ENCODE measurements around the gene FAM111A. TPM values are rescaled to one million over a fixed set of nuclear protein-coding genes. Genes with fewer than 3 reads are reported as not detected.

Gene FAM111A
- polyA plus RNA-seq, 3 donors = 47.8 to 57.2 (median 54.6) TPM

DNA sequence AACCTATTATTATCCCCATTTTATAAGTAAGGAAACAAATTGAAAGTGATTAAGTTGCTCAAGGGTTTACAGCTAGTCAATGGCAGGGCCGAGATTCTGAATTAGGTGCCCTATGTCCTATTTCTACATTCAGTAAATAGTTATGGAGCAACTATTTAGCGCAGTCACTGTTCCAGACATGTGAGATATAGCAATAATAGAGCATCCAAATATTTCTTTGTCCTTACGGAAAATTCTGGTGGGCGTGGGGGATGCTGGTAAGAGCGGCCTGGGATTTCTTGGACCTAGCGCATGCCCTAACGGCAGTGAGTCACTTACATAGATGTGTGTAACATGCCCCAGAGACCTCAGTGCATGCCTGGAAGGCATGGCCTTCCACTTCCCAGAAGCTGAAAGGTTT, 33.7 kb downstream of the FAM111A start:
- DNase-seq (ENCODE audit: low read depth in 3 of 3, low spot score in 2 of 3) = no peak

DNA sequence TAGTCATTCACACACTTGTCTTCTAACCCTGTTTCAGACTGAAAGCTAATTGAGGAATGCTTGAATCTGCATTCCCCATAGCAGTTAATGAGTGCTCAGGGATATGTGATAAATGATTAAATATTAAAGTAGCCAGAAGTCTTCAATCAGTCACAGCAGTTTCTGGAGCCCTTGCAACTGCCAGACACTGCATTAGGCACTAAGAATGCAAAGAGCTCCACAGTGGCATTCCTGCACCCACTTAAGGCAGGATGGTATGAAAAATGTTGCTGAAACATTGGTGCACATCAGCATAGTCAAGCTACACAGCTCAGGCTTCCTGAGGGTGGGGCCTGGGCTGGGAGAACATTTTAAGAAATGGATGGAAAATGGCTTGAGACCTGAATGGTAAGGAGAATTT, 35.7 kb downstream of the FAM111A start:
- DNase-seq (ENCODE audit: low read depth in 3 of 3, low spot score in 2 of 3) = no peak

GRCh38 chr11:59179121-59179520, 36.5 kb downstream of the FAM111A start:
- DNase-seq (ENCODE audit: low read depth in 3 of 3, low spot score in 2 of 3) = no peak

DNA sequence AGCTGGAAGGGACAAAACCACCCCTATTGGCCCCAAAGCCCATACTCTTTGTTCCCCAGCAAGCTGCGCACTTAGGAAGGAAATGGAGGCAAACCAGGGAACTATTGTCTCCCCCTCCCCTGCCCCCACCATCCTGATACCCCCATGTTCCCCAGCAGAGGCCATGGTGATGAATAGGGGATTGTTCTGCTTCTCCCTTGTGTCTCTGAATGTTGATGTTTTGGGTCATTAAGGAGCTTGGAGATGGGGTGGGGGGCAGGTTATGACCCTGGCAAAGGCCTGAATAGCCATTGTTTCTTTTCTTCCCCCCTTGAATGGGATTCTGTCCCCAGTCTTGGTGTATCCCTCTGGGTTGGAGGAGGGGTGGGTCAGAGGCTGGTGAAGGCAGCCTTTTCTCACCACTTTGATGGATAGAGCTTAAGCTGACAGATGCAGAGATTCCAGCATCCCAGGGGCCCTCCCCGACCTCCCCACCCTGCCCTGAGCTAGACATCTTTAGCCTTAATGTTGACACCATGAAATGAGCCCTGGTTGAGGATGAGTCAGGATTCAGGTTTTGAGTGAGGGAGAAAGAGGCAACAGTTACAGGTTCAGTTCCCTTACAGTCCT, 37.6 kb downstream of the FAM111A start:
- DNase-seq (ENCODE audit: low read depth in 3 of 3, low spot score in 2 of 3) = no peak

GRCh38 chr11:59180907-59181306, 38.3 kb downstream of the FAM111A start:
- no peak for DNase-seq (ENCODE audit: low read depth in 3 of 3, low spot score in 2 of 3)

- DNase-seq (ENCODE audit: low read depth in 3 of 3, low spot score in 2 of 3) = no peak
Measured at GRCh38 chr11:59181746-59182456, 39.2 kb downstream of the FAM111A start.

GRCh38 chr11:59182457-59183151, 39.9 kb downstream of the FAM111A start:
- no peak for DNase-seq (ENCODE audit: low read depth in 3 of 3, low spot score in 2 of 3)

- no peak for DNase-seq (ENCODE audit: low read depth in 3 of 3, low spot score in 2 of 3)
Measured at GRCh38 chr11:59183771-59184170, 41.1 kb downstream of the FAM111A start.

DNA sequence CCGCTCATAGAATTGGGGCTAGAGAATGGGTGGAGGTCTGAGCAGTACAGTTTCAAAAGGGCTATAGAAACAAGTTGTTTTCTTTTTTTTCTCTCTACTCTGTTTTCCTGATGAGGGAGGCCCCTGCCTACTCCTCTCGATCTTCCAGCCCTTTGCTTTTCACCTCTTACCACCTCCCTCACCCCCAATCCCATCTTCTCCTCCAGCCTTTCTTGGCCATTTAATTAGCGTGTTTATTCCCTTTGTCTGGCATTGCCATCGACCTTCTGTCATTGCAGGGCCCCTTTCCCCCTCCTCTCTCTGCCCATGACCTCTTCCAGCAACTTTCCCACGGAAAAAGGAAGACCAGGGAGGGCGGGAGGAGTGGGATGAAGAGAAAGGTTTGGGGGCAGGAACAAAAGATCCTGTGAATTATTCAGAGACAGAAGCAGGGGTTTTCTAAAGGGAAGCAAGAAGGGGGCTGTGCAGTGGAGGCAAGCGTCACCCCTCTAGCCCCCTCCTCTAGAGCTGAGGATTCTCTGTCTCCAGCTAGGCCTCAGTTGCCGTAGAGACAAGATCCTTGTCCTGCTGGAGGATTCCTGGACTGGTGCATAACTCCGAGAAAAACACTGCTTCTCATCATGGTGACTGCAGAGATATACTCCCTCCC, 42.2 kb downstream of the FAM111A start:
- DNase-seq (ENCODE audit: low read depth in 3 of 3, low spot score in 2 of 3) = no peak

DNA sequence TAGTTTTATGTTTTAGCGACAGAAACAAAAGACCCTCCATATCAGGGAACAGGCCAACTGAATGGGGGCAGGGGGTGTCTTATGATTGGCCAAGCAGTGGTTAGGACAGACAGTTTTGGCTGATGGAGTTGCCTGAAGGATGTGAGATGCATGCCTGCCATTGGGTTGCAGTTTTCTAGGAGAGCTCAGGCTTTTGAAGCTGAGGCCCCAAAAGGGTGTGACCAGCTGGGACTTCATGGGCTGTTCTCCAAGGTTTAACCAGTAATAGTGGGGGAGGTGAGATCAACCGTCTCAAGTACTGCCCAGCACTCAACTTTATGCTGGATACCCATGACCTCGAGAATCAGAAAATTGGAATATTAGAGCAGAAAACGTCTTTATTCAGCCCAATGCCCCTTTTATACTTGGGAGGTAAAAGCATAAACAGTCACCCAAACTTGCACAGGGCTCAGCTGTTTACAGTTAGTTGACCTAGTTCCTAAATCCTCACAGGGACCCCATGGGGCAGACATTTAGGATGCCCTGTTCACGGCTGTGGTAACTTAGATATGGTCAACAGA, 42.8 kb downstream of the FAM111A start:
- DNase-seq (ENCODE audit: low read depth in 3 of 3, low spot score in 2 of 3) = no peak

GRCh38 chr11:59186130-59186594, 43.5 kb downstream of the FAM111A start:
- no peak for DNase-seq (ENCODE audit: low read depth in 3 of 3, low spot score in 2 of 3)

DNA sequence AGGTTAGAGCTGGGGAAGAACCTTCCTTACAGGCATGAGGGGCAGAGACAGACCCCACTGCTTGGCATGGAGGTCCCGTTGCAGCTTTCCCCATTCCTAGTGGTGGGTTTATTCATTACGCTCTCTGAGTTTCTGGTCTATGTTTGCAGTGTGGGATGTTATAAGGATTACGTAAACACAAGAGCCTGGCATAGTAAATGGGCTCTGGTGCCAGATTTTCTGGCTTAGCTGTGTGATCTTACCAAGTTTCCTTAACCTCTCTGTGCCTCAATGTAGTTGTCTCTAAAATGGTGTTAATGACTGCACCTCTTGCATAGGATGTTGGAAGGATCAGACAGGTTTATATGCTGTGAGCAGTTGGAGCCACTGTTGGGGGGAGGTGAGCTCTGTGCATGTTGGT, 44.4 kb downstream of the FAM111A start:
- DNase-seq (ENCODE audit: low read depth in 3 of 3, low spot score in 2 of 3) = no peak

- no peak for DNase-seq (ENCODE audit: low read depth in 3 of 3, low spot score in 2 of 3)
Measured at GRCh38 chr11:59187587-59187986, 44.9 kb downstream of the FAM111A start.

DNA sequence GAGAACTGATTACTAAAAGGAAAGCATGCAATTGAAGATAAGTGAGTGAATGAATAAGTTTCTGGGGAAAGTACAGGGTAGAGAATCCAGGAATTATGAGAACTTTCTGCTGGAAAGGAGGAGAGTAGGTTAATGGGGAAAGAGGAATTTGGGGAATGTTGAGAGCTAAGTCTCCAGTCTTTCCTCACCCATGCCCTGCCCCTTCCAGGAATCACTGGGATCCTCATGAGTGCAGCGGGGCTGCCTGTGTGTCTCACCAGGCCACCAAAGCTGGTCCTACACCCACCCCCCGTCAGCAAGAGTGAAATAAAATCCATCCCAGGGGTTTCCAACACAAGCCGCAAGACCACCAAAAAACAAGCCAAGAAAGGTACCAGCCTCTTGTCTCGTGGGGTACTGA, 46.3 kb downstream of the FAM111A start:
- no peak for DNase-seq (ENCODE audit: low read depth in 3 of 3, low spot score in 2 of 3)

DNA sequence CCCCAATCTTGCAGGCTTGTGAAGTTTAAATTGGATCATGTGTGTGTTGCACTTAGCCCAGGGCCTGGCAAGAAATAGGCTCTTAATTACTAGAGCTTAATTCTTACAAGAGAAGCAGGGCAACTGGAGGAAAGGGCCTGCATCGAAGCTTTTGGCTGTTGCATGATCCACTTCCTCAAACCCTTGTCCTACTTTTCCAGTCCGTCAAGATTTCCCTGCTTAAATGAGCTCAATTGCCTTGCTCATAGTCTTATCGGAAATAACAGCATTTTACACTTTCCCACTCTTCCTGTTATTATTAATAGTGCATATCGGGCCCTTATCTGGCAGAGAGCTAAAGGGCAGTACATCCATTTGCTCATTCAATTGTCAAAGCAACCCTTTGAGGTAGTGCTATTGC, 47.3 kb downstream of the FAM111A start:
- no peak for DNase-seq (ENCODE audit: low read depth in 3 of 3, low spot score in 2 of 3)

- DNase-seq (ENCODE audit: low read depth in 3 of 3, low spot score in 2 of 3) = no peak
Measured at GRCh38 chr11:59191095-59191494, 48.4 kb downstream of the FAM111A start.

- no peak for DNase-seq (ENCODE audit: low read depth in 3 of 3, low spot score in 2 of 3)
Measured at GRCh38 chr11:59191890-59192289, 49.2 kb downstream of the FAM111A start.

DNA sequence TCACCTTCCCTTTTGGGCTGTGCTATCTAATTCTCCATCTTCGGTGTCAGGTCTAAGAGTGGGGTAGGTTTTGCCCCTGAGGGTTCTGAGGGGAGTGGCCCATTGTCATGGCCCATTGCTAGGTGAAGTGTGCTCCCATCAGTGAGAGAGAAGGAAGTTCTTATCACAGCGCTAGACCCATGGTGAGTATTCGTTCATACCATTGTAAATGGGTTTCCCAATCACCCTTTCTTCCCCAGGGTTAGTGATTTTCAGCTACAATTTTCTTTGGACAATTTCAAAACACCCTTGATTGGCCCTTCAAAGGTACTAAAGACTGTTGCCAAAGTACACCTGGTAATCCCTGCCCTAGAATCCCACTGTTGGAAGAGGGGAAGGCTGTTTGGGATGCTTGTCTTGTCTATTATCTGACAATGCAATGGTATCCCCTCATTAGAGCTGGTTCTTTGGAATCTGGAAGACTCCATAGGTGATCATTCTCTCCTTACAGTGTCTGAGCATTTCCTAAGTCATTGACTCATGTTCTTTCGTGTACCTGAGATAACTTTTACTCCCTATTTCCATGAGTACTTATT, 49.9 kb downstream of the FAM111A start:
- DNase-seq (ENCODE audit: low read depth in 3 of 3, low spot score in 2 of 3) = no peak

DNA sequence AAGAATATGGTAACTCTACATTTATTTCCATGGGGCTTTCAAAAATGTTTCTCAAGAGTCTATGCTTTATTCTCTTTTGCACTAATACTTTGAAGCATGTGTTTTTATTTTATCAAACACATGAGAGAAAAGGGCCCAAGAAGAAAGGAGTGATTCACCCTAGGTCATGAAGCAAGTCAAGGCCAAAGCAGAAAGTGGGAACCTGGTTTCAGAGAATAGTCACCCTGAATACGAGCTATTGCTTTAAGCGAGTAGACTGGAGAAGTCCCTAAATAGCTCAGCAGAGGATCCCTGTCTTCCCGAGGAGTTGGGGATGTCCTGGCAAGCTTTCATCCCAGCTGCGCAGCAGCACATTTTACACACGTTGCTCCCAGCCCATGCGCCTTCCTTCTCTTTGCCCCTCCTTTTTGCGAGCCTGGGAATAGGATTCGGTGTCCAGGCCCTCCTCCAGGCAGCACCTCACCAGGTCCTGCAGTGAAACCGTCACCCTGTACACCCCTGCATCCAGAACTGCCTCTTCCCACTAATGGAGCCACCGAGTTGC, 51.0 kb downstream of the FAM111A start:
- no peak for DNase-seq (ENCODE audit: low read depth in 3 of 3, low spot score in 2 of 3)

DNA sequence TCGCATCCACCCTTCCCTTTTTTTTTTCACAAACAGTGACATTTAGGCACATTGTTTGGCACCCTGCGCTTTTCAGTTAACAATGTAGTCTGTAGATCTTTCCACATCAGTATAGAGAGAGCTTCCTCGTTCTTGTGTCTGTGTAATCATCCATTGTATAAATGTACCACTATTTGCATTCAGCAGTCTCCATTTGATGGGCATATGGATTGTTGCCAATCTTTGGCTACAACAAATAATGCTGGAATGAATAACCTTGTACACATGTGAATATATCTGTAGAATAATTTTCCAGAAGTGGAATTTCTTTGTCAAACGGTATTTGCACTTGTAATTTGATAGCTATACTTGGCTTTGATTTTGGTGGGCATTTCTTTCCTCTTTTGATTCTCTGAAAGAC, 52.9 kb downstream of the FAM111A start:
- no peak for DNase-seq (ENCODE audit: low read depth in 3 of 3, low spot score in 2 of 3)
